HG03280 (cell line): ENCODE results near the gene SERPINA10.
"Not testable (repeated sequence)": the region's sequence is repeated elsewhere in the genome, so short reads cannot be mapped to it uniquely, and the experiment has no call there.

Source experiments
- ATAC-seq: cut with Tn5 transposase; IDR thresholded peaks from one replicate; pipeline ENCODE4 v1.9.1; 2021; ENCODE audit warnings: mild to moderate bottlenecking, moderate library complexity; ENCODE audit not compliant: unreplicated experiment

SERPINA10 gene

GRCh38 chr14:94314890-94315289, 21.8 kb upstream of the SERPINA10 start:
- ATAC-seq, result no peak

- ATAC-seq, result no peak
Observed at GRCh38 chr14:94313991-94314655, 21.1 kb upstream of the SERPINA10 start.

- no peak for ATAC-seq
Observed at GRCh38 chr14:94312481-94313246, 19.6 kb upstream of the SERPINA10 start.

- ATAC-seq, result no peak
Observed at GRCh38 chr14:94310248-94310647, 17.2 kb upstream of the SERPINA10 start.

- no peak for ATAC-seq
Observed at GRCh38 chr14:94309721-94310120, 16.7 kb upstream of the SERPINA10 start.

- no peak for ATAC-seq
Observed at GRCh38 chr14:94307410-94307992, 14.4 kb upstream of the SERPINA10 start.

- no peak for ATAC-seq
Observed at GRCh38 chr14:94306047-94306978, 13.2 kb upstream of the SERPINA10 start.

GRCh38 chr14:94305620-94306019, 12.6 kb upstream of the SERPINA10 start:
- ATAC-seq, result no peak

GRCh38 chr14:94304243-94304642, 11.2 kb upstream of the SERPINA10 start:
- ATAC-seq, result no peak

- no peak for ATAC-seq
Observed at GRCh38 chr14:94303111-94303510, 10.0 kb upstream of the SERPINA10 start.

GRCh38 chr14:94298130-94298529, 5.1 kb upstream of the SERPINA10 start:
- no peak for ATAC-seq

GRCh38 chr14:94296181-94296545, 3.1 kb upstream of the SERPINA10 start:
- not testable (repeated sequence) for ATAC-seq

- ATAC-seq, result no peak
Observed at GRCh38 chr14:94295360-94296180, 2.5 kb upstream of the SERPINA10 start.

GRCh38 chr14:94293578-94293924, 483 bp upstream of the SERPINA10 start:
- ATAC-seq, result no peak

- ATAC-seq, result no peak
Observed at GRCh38 chr14:94292526-94292871, 569 bp downstream of the SERPINA10 start.

- ATAC-seq, result no peak
Observed at GRCh38 chr14:94291906-94292525, 1.1 kb downstream of the SERPINA10 start.

- ATAC-seq, result no peak
Observed at GRCh38 chr14:94291159-94291905, 1.7 kb downstream of the SERPINA10 start.

GRCh38 chr14:94290197-94290596, 2.9 kb downstream of the SERPINA10 start:
- ATAC-seq, result no peak
